HG03039 (cell line): ENCODE measurements around the gene CHRND.

Experiments used
- ATAC-seq: cut with Tn5 transposase; IDR thresholded peaks from one replicate; pipeline ENCODE4 v1.9.1; 2021; ENCODE audit warnings: mild to moderate bottlenecking, moderate library complexity; ENCODE audit not compliant: unreplicated experiment

CHRND gene

DNA sequence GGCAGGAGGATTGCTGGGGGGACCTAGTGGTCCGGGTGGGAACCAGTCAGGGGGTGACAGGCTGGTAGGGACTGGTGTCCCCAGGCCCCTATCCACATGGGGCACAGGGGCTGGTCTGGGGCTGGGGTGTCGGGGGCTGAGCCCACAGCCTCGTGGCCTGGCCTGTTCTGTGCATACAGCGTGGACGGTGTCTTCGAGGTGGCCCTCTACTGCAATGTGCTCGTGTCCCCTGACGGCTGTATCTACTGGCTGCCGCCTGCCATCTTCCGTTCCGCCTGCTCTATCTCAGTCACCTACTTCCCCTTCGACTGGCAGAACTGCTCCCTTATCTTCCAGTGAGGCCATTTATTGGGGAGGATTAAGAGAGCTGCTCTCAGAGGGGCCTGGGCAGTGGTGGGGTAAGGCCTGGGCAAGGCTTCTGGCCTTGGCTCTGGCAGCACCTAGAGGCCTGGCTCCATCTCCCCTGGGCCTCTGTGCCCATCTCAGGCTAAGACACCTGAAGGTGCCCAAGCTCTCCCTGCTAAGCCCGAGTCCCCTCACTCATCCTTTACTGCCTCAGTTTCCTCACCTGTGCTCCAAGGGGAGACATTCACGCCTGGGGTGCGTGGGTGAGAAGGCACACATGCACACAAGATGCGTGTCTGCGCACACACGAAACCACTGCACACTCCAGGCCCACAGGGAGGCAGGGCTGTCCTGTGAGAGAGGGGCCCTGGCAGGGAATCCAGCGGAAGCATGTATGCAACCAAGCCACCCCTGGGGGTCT is 15.4 kb downstream of the CHRND start:
- no peak for ATAC-seq

DNA sequence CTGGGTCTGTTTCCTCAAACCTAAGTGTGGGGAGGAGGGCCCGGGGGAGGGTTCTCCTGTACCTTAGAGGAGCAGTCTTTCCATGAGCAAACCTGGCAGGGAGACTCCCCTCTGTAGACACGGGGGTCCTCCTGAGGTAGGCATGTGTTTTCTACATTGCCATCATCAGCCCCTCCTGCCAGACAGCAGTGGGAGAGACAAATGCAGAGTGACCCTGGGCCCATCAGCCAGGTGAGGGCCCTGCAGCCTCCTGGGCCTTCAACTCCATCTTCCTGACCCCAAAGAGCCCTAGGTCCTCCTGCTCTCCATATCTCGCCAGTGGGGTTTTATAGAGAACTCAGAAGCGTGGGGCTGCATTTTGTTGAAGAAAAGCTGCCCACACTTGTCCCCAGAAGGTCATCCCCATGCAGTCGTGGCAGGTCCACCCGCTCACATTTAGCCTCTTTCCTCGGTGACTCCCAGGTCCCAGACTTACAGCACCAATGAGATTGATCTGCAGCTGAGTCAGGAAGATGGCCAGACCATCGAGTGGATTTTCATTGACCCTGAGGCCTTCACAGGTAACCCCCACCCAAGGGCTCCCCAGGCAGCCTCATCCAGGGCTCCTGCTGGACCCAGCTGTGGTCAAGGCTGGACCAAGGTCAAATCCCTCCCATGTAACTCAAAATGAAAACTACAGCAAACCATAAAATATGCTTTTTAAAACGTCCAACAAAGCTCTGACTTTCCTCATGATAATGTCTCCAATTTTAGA is 16.2 kb downstream of the CHRND start:
- ATAC-seq, result no peak

DNA sequence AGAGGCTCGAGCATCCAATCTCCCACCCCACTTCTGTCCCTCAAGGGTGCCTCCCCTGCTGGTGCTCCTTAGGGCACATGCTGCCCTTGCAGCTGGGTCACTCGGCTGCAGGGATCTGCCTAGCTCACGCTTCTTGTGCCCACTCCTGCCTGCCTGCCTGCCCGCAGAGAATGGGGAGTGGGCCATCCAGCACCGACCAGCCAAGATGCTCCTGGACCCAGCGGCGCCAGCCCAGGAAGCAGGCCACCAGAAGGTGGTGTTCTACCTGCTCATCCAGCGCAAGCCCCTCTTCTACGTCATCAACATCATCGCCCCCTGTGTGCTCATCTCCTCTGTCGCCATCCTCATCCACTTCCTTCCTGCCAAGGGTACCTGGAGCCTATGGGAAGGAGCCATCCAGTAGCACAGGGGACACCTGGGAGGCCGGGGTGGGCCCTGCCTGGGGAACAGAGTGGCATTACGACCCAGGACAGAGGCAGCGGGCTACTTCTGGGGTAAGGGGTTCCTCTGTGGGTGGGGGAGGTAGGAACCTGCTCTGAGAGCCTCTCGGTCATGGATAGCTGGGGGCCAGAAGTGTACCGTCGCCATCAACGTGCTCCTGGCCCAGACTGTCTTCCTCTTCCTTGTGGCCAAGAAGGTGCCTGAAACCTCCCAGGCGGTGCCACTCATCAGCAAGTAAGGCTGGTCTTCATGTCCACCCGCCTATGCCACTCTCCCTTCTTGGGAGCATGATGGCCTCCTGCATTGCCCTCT is 16.9 kb downstream of the CHRND start:
- no peak for ATAC-seq

DNA sequence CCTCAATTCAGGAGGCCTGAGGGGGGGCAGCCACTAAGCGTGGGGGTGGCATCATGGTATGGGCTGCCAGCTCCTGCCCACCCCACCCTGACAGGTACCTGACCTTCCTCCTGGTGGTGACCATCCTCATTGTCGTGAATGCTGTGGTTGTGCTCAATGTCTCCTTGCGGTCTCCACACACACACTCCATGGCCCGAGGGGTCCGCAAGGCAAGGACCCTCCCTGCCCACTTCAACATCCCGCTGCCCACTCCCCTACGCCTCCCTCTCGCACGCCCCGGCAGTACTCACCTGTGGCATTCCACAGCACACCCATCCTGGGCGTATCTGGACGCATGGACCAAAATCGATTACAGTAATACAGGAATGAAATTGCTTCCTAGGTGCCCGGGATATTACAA is 17.5 kb downstream of the CHRND start:
- ATAC-seq, result no peak

DNA sequence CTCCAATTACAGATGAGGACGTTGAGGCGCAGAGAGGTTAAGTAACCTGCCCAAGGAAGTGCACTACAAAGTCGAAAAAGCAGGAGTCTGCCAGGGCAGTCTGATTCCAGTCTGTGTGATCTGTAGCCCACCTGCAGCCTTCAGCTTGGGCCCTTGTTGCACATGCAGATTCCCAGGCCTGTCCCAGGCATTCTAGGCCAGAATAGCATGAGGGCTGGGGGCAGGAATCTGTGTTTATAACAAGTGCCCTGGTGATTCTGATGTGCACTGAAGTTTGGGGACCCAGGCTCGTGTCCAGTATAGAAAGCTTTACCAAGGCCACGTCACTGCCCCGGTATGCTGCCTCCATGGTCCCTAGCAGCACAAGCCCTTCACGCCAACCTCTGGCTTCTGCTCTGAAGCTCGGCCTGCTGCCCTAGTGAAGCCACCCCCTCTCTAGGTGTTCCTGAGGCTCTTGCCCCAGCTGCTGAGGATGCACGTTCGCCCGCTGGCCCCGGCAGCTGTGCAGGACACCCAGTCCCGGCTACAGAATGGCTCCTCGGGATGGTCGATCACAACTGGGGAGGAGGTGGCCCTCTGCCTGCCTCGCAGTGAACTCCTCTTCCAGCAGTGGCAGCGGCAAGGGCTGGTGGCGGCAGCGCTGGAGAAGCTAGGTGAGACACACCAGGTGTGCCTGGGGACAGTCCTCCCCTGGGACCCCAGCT is 18.1 kb downstream of the CHRND start:
- ATAC-seq, result no peak

DNA sequence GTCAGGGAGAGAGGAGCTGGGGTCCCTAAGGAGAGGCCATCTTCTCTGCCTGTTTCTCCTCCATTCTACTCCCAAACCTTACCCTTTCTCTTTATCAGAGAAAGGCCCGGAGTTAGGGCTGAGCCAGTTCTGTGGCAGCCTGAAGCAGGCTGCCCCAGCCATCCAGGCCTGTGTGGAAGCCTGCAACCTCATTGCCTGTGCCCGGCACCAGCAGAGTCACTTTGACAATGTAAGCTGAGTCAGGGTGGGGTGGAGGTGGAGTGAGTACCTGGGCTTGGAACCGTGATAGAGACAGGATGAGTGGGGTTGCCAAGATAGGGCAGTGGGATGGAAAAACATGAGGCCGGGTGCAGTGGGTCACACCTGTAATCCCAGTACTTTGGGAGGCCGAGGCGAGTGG is 18.7 kb downstream of the CHRND start:
- no peak for ATAC-seq

DNA sequence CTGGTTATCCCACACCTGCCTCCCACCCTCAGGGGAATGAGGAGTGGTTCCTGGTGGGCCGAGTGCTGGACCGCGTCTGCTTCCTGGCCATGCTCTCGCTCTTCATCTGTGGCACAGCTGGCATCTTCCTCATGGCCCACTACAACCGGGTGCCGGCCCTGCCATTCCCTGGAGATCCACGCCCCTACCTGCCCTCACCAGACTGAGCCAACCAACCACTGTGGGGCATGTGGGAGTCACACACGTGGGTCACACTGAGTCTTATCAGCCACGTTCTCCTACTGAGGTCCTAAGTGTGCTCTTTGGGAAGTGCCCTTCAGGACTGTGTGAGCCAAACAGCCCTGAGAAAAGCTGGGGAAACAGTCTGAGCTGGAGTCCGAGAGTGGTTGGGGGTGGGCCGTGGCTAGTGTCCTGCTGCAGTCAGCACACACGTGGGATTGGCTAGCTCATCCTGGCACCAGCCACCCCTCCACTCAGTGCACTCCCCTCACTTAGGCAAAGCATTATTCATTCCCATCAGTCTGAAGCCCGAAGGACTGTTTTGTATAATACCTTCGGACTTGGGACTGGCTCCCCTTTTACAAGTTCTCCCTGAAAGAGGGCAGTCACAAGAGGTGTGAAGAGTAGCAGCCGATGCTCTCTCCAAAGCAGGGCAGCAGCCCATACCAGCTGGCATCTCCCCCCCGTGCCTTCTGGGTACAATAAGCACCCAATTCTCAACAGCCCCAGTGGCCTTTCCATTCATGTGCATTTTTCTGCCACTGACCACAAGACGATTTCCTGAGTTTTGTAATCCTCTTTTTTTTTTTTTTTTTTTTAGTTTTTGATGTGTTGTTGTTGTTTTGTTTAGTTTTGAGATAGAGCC is 19.8 kb downstream of the CHRND start:
- ATAC-seq, result no peak

DNA sequence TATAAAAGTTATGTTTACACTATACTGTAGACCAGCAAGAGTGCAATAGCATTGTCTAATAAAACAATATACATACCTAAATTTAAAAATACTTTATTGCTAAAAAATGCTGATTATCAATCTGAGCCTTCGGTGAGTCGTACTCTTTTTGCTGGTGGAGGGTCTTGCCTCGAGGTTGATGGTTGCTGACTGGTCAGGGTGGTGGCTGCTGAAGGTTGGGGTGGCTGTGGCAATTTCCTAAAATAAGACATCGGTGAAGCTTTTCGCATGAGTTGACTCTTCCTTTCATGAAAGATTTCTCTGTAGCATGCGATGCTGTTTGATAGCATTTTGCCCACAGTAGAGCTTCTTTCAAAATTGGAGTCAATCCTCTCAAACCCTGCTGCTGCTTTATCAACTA is 22.0 kb downstream of the CHRND start:
- no peak for ATAC-seq

DNA sequence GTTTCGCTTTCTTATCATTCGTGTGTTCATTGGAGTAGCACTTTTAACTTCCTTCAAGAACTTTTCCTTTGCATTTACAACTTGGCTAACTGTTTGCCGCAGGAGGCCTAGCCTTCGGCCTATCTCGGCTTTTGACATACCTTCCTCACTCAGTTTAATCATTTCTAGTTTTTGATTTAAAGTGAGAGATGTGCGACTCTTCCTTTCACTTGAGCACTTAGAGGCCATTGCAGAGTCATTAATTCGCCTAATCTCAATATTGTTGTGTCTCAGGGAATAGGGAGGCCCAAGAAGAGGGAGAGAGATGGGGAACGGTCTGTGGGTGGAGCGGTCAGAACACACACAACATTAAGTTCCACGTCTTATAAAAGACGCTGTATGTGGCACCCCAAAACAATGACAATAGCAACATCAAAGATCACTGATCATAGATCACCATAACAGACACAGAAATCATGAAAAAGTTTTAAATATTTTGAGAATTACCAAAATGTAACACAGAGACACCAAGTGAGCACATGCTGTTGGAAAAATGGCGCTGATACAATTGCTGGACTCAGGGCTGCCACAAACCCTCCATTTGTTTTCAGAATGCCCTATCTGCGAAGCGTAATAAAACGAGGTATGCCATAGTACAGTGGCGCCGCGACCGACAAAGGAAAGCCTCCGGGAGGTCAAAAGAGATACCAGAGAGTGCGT is 23.8 kb downstream of the CHRND start:
- ATAC-seq, result no peak

DNA sequence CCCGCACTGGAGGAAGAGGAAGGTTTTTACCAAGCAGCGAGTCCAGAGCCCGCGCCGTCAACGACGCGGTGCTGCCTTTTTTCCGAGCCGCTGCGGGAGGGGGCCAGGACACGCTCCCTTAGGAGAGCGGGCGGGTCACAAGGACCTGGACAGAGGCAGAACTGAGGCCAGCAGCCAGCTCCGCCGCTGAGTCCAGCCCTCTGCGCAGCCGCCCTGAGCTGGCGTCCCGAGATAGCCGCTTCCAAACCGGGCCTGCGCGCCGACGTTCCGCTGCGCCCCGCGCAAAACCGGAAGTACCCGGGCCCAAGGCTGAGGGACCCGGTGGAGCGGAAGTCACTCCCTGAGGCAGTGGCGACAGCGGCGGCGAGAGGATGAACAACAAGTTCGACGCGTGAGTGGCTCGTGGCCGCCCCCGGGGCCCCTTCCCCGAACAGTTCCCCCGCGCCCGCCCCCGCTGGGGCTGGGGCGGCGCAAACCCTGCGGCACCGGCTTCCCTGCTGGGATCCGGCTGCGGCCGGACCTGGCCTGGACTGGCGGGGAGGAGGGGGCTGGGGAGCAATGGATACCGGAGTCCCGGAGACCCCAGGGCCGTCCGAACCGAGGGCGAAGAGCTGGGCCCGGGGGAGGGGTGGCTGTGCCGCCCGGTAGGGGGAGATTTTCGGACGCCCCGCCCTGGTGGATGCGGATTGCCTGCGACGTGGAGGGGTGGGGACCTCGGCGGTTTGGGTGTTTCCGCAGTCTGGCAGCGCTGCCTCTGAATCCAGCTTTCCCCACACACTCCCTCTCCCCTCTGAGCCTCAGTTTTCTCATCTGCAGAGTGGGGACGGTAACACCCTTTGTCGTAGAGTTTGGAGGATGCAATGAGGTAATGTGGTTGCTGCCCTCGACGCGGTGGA is 24.6 kb downstream of the CHRND start, which contains the start of the genes EIF4E2 and TIGD1:
TSS of gene EIF4E2 (plus strand) at position 336 of the 896 bp plus-strand sequence. CDS start at position 372, 36 bp downstream.
TSS of gene TIGD1 (minus strand) at position 204 of the 896 bp plus-strand sequence. CDS start 675 bp downstream, outside the sequence.
- ATAC-seq, result peak; percentile 88

DNA sequence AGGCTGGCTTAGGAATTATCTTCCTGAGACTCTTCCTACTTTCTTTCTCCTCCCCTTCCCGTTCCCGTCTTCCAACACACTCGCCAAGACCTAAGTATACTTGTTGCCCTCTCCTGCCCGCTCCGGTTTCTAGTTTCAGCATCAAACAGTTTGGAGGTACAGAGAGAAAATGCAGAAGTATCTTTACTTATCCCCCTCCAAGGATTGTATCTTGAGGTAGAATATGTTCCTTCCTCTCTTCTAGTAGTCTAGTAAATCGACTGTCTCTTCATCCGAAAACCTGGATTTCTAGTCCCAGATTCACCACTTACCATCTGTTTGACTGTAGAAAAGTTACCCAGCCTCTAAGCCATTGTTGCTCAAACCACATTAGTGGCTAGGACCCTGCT is 25.3 kb downstream of the CHRND start:
- no peak for ATAC-seq

DNA sequence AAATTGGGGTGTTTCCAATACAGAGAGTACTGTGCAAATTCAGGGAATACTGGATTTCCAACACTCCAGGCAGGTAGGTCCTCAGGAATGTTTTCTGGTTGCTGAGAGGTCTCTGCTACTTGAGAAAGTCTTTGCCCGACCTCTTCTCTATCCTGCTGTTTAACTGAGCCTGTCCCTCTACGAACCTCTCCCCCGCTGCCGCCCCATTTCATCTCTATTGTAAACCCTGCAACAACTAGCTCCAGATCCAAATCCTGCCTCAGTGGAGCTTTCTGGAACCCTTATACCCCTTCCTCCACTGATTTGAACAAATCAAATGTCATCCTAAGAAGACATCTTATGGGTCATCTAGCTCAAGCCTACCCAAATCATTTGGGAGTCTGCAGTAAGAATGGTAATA is 25.8 kb downstream of the CHRND start:
- ATAC-seq, result no peak

DNA sequence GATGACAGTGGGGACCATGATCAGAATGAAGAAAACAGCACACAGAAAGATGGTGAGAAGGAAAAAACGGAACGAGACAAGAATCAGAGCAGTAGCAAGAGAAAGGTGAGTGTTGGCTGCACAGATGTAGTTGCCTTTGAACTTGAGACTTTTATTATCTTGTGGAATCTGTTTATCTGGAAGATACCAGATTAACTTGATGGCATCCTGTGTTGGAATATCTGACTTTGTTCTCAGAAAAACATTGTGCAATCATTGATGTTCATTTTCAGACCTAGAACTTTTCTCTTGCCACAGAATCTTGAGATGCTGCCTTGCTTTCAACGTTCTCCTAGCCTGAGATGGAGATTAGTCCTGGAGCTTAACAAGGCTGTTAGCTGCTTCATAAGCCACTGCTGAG is 30.5 kb downstream of the CHRND start:
- ATAC-seq, result no peak

DNA sequence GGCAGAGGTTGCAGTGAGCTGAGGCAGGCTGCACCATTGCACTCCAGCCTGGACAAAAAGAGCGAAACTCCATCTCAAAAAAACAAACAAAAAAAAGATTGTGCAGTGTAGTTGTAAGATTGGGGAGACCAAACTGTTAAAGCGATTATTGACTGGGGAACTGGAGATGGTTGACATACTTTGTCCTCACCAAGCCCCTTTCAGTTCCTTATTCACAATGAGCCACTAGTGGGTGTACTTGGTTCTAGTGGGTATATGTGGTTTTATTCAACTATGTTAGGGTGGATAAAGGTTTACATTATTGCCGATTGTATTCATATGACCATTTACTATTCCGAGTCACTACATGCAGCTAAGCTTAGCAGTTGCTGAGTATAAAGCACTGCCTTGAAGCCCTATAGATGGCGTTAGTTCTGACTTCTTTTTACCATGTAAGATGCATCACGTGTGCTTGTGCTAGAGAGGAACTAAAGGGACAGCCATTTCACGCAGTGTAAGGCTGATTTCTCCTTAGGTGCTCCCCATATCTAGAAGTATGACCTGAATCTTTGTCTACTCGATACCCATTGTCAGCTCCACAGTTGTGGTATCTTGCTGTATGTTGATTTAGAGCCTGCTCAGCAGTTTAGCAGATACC is 36.7 kb downstream of the CHRND start:
- ATAC-seq, result no peak

DNA sequence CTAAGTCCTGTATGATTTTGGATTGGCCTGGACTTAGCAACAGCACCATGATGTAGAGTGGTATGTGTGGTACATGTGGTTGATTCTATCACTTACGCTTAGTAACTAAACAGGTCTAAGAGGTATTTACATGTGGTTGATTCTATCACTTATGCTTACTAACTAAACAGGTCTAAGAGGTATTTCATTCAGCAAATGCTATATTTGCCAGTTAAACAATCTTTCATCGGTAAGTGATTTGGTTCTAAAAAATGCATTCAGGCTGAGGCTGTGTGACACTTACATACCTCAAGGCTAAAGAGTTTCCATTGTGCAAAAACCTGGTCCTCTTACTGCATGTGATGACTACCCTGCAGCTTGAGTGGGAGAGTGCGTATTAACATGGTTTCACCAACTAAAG is 37.6 kb downstream of the CHRND start:
- ATAC-seq, result no peak

DNA sequence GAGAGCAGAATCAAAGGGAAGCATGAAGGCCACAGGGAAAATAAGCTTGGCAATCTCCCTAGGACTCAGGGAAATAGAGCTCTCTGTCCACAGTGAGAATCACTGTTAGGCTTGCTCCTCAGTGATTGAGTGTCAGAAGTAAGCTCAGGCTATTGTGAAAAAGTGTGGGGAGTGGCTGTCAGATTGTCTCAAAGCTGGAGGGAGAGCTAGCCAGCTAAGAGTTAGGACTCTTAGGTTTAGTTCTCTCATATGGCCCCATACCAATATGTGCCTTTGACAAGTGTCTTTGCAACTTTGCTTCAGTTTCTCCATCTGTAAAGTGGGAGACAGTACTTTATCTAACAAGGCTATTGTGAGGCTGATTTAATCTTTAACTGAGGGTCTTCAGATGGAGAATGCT is 41.8 kb downstream of the CHRND start:
- ATAC-seq, result no peak

DNA sequence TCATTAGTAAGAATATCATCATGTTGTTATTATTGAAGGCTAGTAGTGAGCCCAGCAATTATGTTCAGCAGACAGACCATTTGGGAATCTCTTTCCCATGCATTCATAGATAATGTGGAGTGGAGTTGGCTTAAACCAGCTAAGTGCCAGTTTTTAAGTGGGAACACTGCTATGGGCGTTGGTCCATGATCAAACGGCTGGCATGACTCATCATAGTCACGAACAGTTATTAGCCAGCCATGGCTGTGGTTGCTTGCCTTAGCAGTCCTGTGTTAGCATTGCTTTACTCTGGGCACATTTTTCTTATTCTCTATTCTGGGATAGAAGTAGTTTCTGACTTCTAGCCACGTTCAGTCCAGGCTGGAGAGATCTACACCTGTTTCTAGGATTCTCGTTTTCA is 42.2 kb downstream of the CHRND start:
- ATAC-seq, result no peak

DNA sequence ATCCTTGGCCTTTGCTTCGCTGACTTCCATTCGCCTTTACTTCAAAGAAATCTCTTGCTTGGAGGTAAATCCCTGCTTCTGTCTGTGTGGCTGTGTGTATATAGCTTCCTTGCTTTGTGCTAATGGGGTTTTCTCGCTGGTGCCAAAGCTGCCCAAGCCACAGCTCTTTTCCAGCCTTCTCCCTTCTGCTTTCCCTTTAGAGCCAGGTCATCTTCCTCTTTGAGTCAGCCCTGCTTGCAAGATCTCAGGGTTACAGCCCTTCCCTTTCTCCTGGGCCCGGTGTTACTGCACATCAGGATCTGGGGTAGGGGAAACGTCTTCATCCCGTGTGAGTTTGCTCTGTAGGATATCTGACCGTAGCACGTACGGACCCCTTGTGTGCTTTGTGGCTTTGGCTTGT is 43.6 kb downstream of the CHRND start:
- ATAC-seq, result no peak
